Fibroblast of skin of back (primary cell): ENCODE data around the gene RGS9BP.
"Not testable (repeated sequence)": the region's sequence is repeated elsewhere in the genome, so short reads cannot be mapped to it uniquely, and the experiment has no call there.

Experiments used
- DNase-seq: peaks from one replicate; pipeline ENCODE4 v3.0.0-alpha.2; 2013

RGS9BP gene

DNA sequence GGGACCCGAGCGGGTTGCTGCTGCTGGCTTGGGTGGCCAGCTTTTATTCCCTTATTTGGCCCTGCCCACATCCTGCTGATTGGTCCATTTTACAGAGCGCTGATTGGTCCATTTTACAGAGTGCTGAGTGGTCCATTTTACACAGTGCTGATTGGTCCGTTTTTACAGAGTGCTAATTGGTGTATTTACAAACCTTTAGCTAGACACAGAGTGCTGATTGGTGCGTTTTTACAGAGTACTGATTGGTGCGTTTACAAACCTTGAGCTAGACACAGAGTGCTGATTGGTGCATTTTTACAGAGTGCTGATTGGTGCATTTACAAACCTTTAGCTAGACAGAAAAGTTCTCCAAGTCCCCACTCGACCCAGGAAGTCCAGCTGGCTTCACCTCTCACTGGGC lies 24.5 kb downstream of the RGS9BP start:
- not testable (repeated sequence) for DNase-seq

DNA sequence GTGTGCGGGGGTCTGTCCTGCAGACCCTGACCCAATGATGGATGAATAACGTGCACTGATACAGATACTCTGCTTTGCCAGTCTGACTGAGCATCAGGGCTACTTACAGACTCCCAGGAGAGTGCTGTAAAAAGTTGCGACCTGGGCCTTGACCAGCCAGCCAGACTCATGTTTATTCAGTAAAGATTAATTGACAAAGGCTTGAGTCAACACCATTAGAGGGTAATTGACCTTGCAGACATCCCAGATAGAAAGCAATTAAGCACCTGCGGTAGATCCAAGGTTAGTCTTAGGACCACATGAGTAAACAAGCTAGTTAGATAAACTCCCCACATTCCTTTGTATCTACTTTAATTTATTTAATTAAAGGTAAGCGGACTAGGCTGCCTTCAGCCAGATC lies 26.4 kb downstream of the RGS9BP start:
- no peak for DNase-seq

DNA sequence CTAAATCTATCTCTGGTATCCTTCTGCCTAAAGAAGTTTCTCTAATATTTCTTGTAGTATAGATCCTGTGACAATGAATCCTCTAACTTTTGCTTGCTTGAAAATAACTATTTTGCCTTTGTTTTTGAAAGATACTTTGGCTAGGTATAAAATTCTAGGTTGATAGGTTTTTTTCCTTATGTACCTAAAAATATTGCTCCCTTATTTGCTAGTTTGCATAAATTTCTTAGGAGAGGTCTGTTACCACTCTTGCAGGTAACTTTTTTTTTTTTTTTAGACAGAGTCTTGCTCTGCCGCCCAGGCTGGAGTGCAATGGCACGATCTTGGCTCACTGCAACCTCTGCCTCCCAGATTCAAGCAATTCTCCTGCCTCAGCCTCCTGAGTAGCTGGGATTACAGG lies 28.4 kb downstream of the RGS9BP start:
- DNase-seq = not testable (repeated sequence)

DNA sequence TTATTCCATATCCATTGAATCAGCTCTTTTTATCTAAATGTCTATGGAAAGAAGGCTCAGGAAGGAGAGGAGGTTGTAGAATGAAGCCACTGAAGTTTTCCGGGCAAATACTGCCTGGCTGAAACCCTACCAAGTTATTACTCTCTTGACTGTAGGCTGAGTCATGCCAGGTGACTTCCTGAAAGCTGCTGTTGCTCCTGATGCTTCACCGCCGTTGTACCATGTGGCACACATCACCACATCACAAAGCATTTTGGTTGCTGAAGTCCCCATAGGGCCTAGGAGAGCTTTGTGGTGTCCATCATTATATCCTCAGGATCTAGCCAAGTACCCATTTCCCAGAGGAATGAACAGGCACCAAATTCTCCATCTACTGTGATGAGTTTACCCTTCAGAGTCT lies 32.8 kb downstream of the RGS9BP start:
- no peak for DNase-seq

DNA sequence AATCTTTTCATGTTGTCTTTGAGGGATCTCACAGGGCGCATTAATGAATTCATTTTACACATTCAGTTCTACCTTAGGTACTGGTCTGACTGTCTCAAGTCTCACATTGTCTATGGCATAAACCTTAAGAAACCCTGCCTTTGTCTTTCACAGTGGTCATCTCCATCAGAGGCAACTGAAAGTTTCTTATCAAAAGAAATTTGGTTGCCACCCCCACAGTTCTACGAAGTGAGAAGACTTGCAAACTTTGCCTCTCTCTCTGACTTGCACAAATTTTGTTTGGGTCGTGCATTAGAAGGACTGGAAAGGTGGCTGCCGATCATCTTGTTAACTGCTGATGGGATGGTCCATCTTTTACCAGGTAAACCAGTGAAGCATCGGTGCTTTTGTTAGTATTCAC lies 33.4 kb downstream of the RGS9BP start:
- no peak for DNase-seq

DNA sequence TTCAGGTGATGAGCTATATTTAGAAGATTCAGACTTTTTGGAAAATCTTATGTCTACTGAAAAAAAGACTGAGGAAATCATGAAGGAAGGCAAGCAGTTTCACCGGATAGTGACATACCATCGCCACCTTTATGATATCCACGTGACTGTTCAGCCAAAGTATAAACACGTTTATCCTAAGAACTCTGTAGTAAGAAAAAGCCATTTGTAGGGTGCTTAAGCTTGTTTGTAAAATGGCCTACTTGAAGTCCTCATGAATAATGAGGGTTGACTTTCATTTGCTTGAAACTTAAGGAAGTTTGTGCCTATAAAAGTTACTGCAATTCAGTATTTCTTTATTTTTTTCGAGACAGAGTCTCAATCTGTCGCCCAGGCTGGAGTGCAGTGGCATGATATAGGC lies 36.1 kb downstream of the RGS9BP start:
- DNase-seq = no peak

DNA sequence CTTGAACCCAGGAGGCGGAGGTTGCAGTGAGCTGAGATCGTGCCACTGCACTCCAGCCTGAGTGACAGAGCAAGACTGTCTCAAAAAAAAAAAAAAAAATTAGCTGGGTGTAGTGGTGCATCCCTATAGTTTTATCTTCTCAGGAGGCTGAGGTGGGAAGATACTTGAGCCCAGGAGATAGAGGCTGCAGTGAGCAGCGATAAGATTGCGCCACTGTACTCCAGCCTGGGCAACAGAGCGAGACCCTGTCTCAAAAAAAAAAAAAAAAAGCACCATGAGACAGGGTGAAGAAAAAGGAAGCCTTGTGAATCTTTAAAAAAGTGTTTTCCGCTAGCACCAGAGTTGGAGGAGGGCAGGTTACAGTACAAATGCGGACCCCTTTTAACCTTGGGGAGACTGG lies 40.6 kb downstream of the RGS9BP start:
- DNase-seq = not testable (repeated sequence)

DNA sequence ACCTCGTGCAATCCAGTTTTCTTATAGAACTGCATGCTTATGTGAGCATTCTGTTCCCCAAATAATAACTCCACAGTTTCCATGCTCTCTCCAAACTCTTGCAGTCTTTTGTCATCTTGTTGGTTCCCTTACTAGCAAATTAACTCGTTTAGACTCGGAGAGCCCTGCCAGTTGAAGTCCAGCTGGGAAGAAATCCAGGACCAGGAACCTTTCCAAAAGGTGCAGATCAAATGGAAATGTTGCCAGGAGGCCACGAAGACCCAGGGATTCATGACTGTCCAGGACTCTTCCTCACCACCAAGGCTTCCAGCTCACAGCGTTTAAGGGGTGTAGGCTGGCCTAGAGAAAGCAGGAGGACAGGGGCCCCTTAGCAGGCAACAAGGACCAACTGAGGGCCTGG lies 41.8 kb downstream of the RGS9BP start:
- no peak for DNase-seq

DNA sequence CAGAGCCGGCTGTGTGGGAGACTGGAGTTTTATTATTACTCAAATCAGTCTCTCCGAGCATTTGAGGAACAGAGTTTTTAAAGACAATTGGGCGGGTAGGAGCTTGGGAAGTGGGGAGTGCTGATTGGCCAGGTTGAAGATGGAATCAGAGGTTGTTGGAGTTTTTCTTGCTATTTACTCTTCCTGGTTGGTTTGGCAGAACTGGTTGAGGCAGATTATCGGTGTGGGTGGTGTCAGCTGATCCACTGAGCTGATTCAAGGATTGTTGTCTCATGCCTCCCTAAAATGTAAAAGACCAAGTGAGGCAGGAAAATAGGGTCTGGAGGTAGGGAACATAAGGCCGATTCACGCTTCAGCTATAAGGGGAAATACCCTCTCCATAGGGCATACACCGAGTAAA lies 42.6 kb downstream of the RGS9BP start:
- no peak for DNase-seq

DNA sequence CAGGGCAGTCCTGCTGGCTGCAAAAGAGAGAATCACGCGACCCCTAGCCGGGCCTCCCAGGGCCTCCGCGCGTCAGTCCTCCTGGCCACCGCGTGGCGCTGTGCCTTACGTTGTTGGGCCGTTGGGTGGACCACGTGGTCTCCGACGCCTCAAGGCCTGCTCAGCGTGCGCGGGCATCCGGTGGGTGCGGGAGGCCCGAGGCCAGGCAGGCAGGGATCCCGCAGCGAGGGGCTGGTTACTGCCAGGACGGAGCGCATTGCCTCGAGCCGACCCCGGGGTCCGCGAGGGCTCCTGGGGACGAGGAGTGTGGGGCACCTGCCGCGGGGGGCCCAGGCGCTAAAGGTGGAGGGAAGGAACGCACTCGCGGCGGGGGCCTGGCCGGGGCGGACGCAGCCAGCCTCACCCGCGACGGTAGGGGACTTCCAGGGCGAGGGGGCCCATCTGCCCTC lies 44.0 kb downstream of the RGS9BP start, which contains the start of gene TDRD12:
TSS of gene TDRD12 (plus strand) at position 157 of the 449 bp plus-strand sequence. CDS start 306 bp downstream, outside the sequence.
- no peak for DNase-seq

DNA sequence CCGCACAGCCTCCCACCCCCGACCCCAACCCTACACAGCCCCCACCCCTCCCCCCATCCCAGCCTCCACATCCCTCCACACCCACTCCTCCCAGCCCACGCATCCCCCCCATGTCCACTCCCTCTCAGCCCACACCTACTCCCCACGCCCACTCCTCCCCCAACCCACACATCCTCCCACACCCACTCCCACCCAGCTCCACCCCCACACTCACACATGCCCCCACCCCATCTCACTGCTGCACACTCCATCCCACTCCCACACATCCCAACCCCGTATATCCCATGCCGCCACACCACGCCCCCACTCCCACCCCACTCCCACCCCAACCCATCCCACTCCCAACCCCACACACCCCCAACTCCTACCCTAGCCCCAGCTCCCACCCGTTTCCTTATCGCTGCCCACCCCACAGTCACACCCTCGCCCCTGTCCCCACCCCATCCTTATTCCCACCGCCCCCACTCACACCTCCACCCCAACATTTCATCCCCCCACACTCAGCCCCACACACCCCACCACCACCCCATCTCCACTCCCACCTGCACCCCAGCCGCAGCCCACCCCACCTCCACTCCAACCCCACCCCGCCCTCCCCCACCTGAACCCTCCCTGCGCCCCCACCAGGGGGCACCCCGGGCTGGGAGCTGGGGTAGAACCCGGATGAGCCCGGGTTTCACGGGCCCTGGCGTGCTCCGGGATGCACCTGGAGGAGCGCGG lies 44.7 kb downstream of the RGS9BP start:
- DNase-seq = no peak

DNA sequence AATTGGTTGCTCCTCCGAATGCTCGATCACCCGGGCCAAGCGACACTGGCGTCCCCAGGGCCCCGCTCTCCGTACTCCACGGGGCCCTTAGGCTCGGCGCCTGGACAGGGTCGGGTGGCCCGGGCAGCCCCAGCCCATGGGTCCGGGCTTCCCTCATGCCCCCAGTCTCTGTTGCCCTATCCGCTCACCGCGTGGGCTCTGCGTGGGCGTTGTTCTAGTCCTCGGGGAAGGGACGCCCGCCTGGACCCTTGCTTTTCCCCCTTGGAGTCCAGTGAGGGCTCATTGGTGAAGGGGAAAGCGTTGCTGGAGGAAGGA lies 45.2 kb downstream of the RGS9BP start:
- DNase-seq = no peak
